H1 (cell line): ENCODE measurements around the gene ARL6IP4. TPM values are rescaled to one million over a fixed set of nuclear protein-coding genes. Genes with fewer than 3 reads are reported as not detected.

ENCODE experiments used
- CTCF ChIA-PET: fragments of 300-600 bp; sonication (Branson Sonifier 250); formaldehyde crosslinking; loops from one replicate; lab custom pipeline; 2021; ENCODE audit not compliant: partially characterized antibody; lab: Charles Lee
- POLR2A ChIA-PET: fragments of 300-600 bp; sonication (Branson Sonifier 250); formaldehyde crosslinking; loops from one replicate; lab custom pipeline; 2021; ENCODE audit warnings: inconsistent platforms; ENCODE audit not compliant: partially characterized antibody; lab: Charles Lee
- DNase-seq, 2 experiments: peaks; one replicate each; pipeline versions ENCODE4 v3.0.0 to v3.0.0-alpha.2; 2010 to 2022; ENCODE audit warnings: low spot score in 2 of 2, low read depth in 1 of 2, mixed read lengths in 1 of 2
- FAIRE-seq: peaks from 2 replicates; lab custom pipeline; 2011; peaks lifted over from hg19 to GRCh38; lab: Jason Lieb, UNC
- H2AFZ ChIP-seq: 2 replicates; pipeline ENCODE4 v1.8.1; 2012; ENCODE audit warnings: low read length, inconsistent platforms
- H2AK5ac ChIP-seq: 2 replicates; pipeline ENCODE4 v1.6.1; 2013; ENCODE audit warnings: low read depth, low read length
- H2BK120ac ChIP-seq: replicated peaks from 2 replicates; pipeline ENCODE3; 2013; ENCODE audit warnings: low read depth, low read length, inconsistent platforms
- H2BK12ac ChIP-seq: 2 replicates; pipeline ENCODE4 v1.6.1; 2013; ENCODE audit warnings: low read depth, low read length
- H2BK15ac ChIP-seq: 2 replicates; pipeline ENCODE4 v1.6.1; 2013; ENCODE audit warnings: low read length
- H2BK20ac ChIP-seq: 2 replicates; pipeline ENCODE4 v1.6.1; 2013; ENCODE audit warnings: low read length
- H2BK5ac ChIP-seq: 2 replicates; pipeline ENCODE4 v1.6.1; 2013; ENCODE audit warnings: low read depth, low read length
- H3K14ac ChIP-seq: 2 replicates; pipeline ENCODE4 v1.6.1; 2013; ENCODE audit warnings: inconsistent platforms; ENCODE audit not compliant: insufficient read length
- H3K18ac ChIP-seq: 2 replicates; pipeline ENCODE4 v1.6.1; 2013; ENCODE audit warnings: low read length; ENCODE audit errors: extremely low read depth
- H3K23ac ChIP-seq: 2 replicates; pipeline ENCODE4 v1.6.1; 2013; ENCODE audit warnings: inconsistent platforms; ENCODE audit not compliant: insufficient read length
- H3K23me2 ChIP-seq: 2 replicates; pipeline ENCODE4 v1.6.1; 2013; ENCODE audit warnings: low read depth, low read length
- H3K27ac ChIP-seq: 2 replicates; pipeline ENCODE4 v1.6.1; 2011; ENCODE audit warnings: low read depth, low read length, inconsistent platforms
- H3K27me3 ChIP-seq, 4 experiments: replicated peaks in 1 of 4; 1 replicate in 1 of 4; 2 replicates in 3 of 4; pipeline versions ENCODE4 v1.6.1 to v1.8.1; 2011 to 2013; ENCODE audit warnings: low read length in 3 of 4, mild to moderate bottlenecking in 3 of 4, inconsistent platforms in 2 of 4, mixed read lengths in 2 of 4, moderate library complexity in 1 of 4; ENCODE audit not compliant: control insufficient read depth in 3 of 4, insufficient read depth in 3 of 4; ENCODE audit errors: extremely low read depth in 1 of 4
- H3K36me3 ChIP-seq, 4 experiments: 2 replicates each; pipeline versions ENCODE4 v1.6.1 to v1.8.1; 2011 to 2013; ENCODE audit warnings: mild to moderate bottlenecking in 4 of 4, low read length in 3 of 4, moderate library complexity in 2 of 4, control low read depth in 1 of 4, inconsistent platforms in 1 of 4; ENCODE audit not compliant: insufficient read depth in 4 of 4, control insufficient read depth in 2 of 4
- H3K4ac ChIP-seq: replicated peaks from 2 replicates; pipeline ENCODE3; 2013; ENCODE audit warnings: low read length, low read depth, mixed read lengths, inconsistent platforms; ENCODE audit not compliant: insufficient read length
- H3K4me1 ChIP-seq, 4 experiments: replicated peaks in 1 of 4; 1 replicate in 1 of 4; 2 replicates in 3 of 4; pipeline versions ENCODE4 v1.6.1 to v1.8.1; 2011 to 2013; ENCODE audit warnings: low read length in 3 of 4, inconsistent platforms in 2 of 4, mixed read lengths in 1 of 4; ENCODE audit not compliant: insufficient read depth in 4 of 4, control insufficient read depth in 3 of 4
- H3K4me2 ChIP-seq, 2 experiments: 2 replicates each; pipeline versions ENCODE4 v1.6.1 to v1.8.1; 2011 to 2013; ENCODE audit warnings: low read depth in 2 of 2, low read length in 2 of 2, control low read depth in 1 of 2, inconsistent platforms in 1 of 2, mild to moderate bottlenecking in 1 of 2; ENCODE audit not compliant: insufficient read depth in 1 of 2
- H3K4me3 ChIP-seq, 4 experiments: fragments of 200-600, 300-600 bp in 1 of 4; sonication (generic), shearing (Covaris generic), sonication (Bioruptor Twin) in 1 of 4; 2 replicates each; pipeline versions ENCODE4 v1.5.1 to v1.8.1; 2011 to 2016; ENCODE audit warnings: low read length in 4 of 4, low read depth in 3 of 4, control low read depth in 2 of 4, inconsistent platforms in 2 of 4, mild to moderate bottlenecking in 2 of 4, mixed read lengths in 1 of 4, moderate library complexity in 1 of 4; ENCODE audit not compliant: insufficient read depth in 2 of 4; ENCODE audit errors: extremely low read depth in 1 of 4
- H3K56ac ChIP-seq: replicated peaks from 2 replicates; pipeline ENCODE3; 2013; ENCODE audit warnings: low read depth, mild to moderate bottlenecking, mixed read lengths, low read length, inconsistent platforms; ENCODE audit not compliant: insufficient read length
- H3K79me1 ChIP-seq: 2 replicates; pipeline ENCODE4 v1.6.1; 2013; ENCODE audit warnings: low read depth, low read length, control low read depth
- H3K79me2 ChIP-seq, 2 experiments: 2 replicates each; pipeline versions ENCODE4 v1.6.1 to v1.8.1; 2012 to 2013; ENCODE audit warnings: low read length in 2 of 2, mild to moderate bottlenecking in 2 of 2, inconsistent platforms in 1 of 2; ENCODE audit not compliant: insufficient read depth in 2 of 2, control insufficient read depth in 1 of 2
- H3K9ac ChIP-seq, 4 experiments: replicated peaks in 1 of 4; 1 replicate in 1 of 4; 2 replicates in 3 of 4; pipeline versions ENCODE4 v1.6.1 to v1.8.1; 2011 to 2013; ENCODE audit warnings: low read depth in 3 of 4, low read length in 3 of 4, control low read depth in 2 of 4, mild to moderate bottlenecking in 2 of 4, moderate library complexity in 2 of 4, inconsistent platforms in 1 of 4; ENCODE audit errors: extremely low read depth in 1 of 4
- H3K9me3 ChIP-seq, 2 experiments: 2 replicates each; pipeline versions ENCODE4 v1.6.1 to v1.8.1; 2012 to 2013; ENCODE audit warnings: mild to moderate bottlenecking in 2 of 2, moderate library complexity in 2 of 2, control low read depth in 1 of 2, inconsistent platforms in 1 of 2, low read depth in 1 of 2, low read length in 1 of 2, mixed read lengths in 1 of 2; ENCODE audit not compliant: insufficient read depth in 2 of 2
- H4K20me1 ChIP-seq, 2 experiments: replicated peaks in 1 of 2; 2 replicates each; pipeline versions ENCODE3 to v1.8.1; 2011 to 2013; ENCODE audit warnings: inconsistent platforms in 2 of 2, low read length in 2 of 2, mild to moderate bottlenecking in 1 of 2; ENCODE audit not compliant: insufficient read depth in 2 of 2, control insufficient read depth in 1 of 2
- H4K5ac ChIP-seq: 2 replicates; pipeline ENCODE4 v1.6.1; 2013; ENCODE audit warnings: low read length, low read depth, mixed read lengths, inconsistent platforms; ENCODE audit not compliant: insufficient read length
- H4K8ac ChIP-seq: 2 replicates; pipeline ENCODE4 v1.8.0; 2013; ENCODE audit warnings: mild to moderate bottlenecking, moderate library complexity, low read length, inconsistent platforms; ENCODE audit not compliant: insufficient read depth; ENCODE audit errors: extremely low read depth
- H4K91ac ChIP-seq: replicated peaks from 2 replicates; pipeline ENCODE3; 2013; ENCODE audit warnings: low read length, mixed read lengths, inconsistent platforms; ENCODE audit not compliant: insufficient read length
- CBX5 ChIP-seq: fragments of 300-800, 300-1000 bp; sonication (generic); IDR thresholded peaks from 2 replicates; pipeline ENCODE4 v1.7.1; 2016; ENCODE audit warnings: antibody characterized with exemption, low read length, low read depth
- FOSL1 ChIP-seq: IDR thresholded peaks from 2 replicates; pipeline ENCODE4 v1.6.1; 2011; ENCODE audit warnings: mild to moderate bottlenecking, low read depth, low read length, moderate library complexity; ENCODE audit not compliant: insufficient read depth
- GABPA ChIP-seq: IDR thresholded peaks from 2 replicates; pipeline ENCODE4 v1.6.1; 2011; ENCODE audit warnings: mild to moderate bottlenecking, low read length, moderate library complexity, borderline replicate concordance; ENCODE audit not compliant: insufficient read depth
- HDAC2 ChIP-seq, 2 experiments: fragments of 300-600 bp in 1 of 2; sonication (generic) in 1 of 2; IDR thresholded peaks; 2 replicates each; pipeline ENCODE4 v1.6.1; 2011 to 2012; ENCODE audit warnings: low read depth in 2 of 2, low read length in 2 of 2, mild to moderate bottlenecking in 2 of 2, moderate library complexity in 2 of 2, borderline replicate concordance in 1 of 2, inconsistent platforms in 1 of 2
- HDAC6 ChIP-seq: IDR thresholded peaks from one replicate; pipeline ENCODE4 v1.7.1; 2012; ENCODE audit warnings: low read depth, mild to moderate bottlenecking, inconsistent platforms, low read length, moderate library complexity
- JUN ChIP-seq: IDR thresholded peaks from 2 replicates; pipeline ENCODE4 v1.6.1; 2011; ENCODE audit warnings: low read depth, mild to moderate bottlenecking, improper control_type of control experiment, low read length
- KDM5A ChIP-seq: fragments of 200-600 bp; IDR thresholded peaks from 2 replicates; pipeline ENCODE4 v1.7.1; 2012; ENCODE audit warnings: mild to moderate bottlenecking, low read length, inconsistent platforms, mixed read lengths
- PHF8 ChIP-seq: fragments of 200-600 bp; sonication (generic); conservative IDR thresholded peaks from 2 replicates; pipeline ENCODE4 v1.7.1; 2012; ENCODE audit warnings: low read depth, mild to moderate bottlenecking, inconsistent platforms, low read length, moderate library complexity
- RBBP5 ChIP-seq: IDR thresholded peaks from 2 replicates; pipeline ENCODE4 v1.7.1; 2012; ENCODE audit warnings: low read depth, mild to moderate bottlenecking, inconsistent platforms, low read length, moderate library complexity, borderline replicate concordance
- RFX5 ChIP-seq: IDR thresholded peaks from 2 replicates; pipeline ENCODE4 v1.6.1; 2011; ENCODE audit warnings: low read depth, low read length, improper control_type of control experiment, borderline replicate concordance
- SIX5 ChIP-seq: IDR thresholded peaks from 2 replicates; pipeline ENCODE4 v1.6.1; 2011; ENCODE audit warnings: mild to moderate bottlenecking, low read depth, low read length
- TBP ChIP-seq: IDR thresholded peaks from 2 replicates; pipeline ENCODE4 v1.6.1; 2011; ENCODE audit warnings: low read depth, low read length, improper control_type of control experiment
- WGBS, 2 experiments: shearing (Covaris generic) in 1 of 2; methylation state at CpG; one replicate each; pipeline versions ENCODE4 v1.1.6 to v1.1.7; 2013 to 2015; ENCODE audit warnings: low lambda C conversion rate in 2 of 2, mixed read lengths in 2 of 2, inconsistent platforms in 1 of 2, low coverage in 1 of 2, missing lambda C conversion rate in 1 of 2; ENCODE audit not compliant: insufficient replicate concordance in 2 of 2, insufficient coverage in 1 of 2, insufficient read length in 1 of 2; ENCODE audit errors: extremely low coverage in 1 of 2, missing lambda C conversion rate in 1 of 2; 5-methylcytosine and 5-hydroxymethylcytosine counted together
- polyA plus RNA-seq, 7 experiments: library from polyadenylated mRNA; depleted of rRNA in 3 of 7; stranded (reverse) in 5 of 7; unstranded in 2 of 7; fragments of >200 nt in 5 of 7; fragments of 200-250 nt in 2 of 7; gene quantifications; 1 replicate in 5 of 7; 2 replicates in 1 of 7; 4 replicates in 1 of 7; pipeline versions ENCODE4 v1.2.1 to v1.2.3, GENCODE V29; 2011 to 2013; ENCODE audit warnings: missing spikeins in 2 of 7, mixed read lengths in 2 of 7
- total RNA-seq: library from RNA; stranded (reverse); fragmentation: NEBNext Ultra II Directional; extraction: Animal tissue kit (Norgen Biotek cat#: 25700); gene quantifications from 2 replicates; pipeline ENCODE4 v1.2.1, GENCODE V29; 2021
- TF ChIP-seq, protein P1 (sequence below): IDR thresholded peaks from 2 replicates; pipeline ENCODE4 v1.6.1; 2011; ENCODE audit warnings: low read depth, mild to moderate bottlenecking, low read length; ENCODE audit not compliant: insufficient read depth

The ARL6IP4 gene
- total and polyA plus RNA-seq, 2 of the 8 experiments (the other 6 are each of a cell fraction or from before 2014, with no cell fraction given) = 76.4 to 109 TPM

DNA sequence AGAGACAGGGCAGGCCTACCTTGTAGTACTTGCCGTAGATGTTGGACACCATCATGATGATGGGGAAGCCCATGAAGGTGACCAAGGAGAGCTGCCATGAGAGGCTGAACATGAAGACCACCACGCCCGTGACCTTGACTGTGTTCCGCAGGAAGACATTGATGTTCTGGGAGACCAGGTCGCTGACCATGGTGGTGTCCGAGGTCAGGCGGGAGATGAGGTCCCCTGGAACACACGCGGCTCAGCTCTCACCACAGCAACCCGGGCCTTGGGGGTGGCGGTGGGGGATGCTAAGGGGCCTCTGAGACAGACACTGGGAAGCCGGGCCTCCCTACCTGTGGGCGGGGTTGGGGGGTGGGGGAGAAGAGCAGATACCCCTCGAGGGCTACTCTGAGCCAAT lies 31.9 kb upstream of the ARL6IP4 start:
- ChIA-PET CTCF (interaction anchor here (0.7 to 21.5 kb wide), 5 partner anchors 11 to 101 kb away, joined by 3 to 473 read pairs (median 4); no protein-coding TSS in a partner anchor), POLR2A (interaction anchor here (1.2 to 1.3 kb wide), 2 partner anchors 69 to 77 kb away, joined by 4 read pairs; no protein-coding TSS in a partner anchor)
- H3K9me3 ChIP-seq = no peaks in the 10 kb centered on the region
- no peaks in the 10 kb centered on the region for H3K79me1 ChIP-seq
- no peaks in the 10 kb centered on the region for H3K4me1 ChIP-seq
- H4K5ac ChIP-seq = no peak overlapping the region
- H2AK5ac ChIP-seq = no peak overlapping the region
- no peak overlapping the region for H3K56ac ChIP-seq
- H4K20me1 ChIP-seq = peaks cover 3 to 12% of the 10 kb centered on the region in 2 experiments
- no peak overlapping the region for H3K4ac ChIP-seq
- no peak for FAIRE-seq
- no peak overlapping the region for H2BK12ac ChIP-seq
- H3K36me3 ChIP-seq = no peaks in the 10 kb centered on the region
- H3K14ac ChIP-seq = no peak overlapping the region
- no peak overlapping the region for H3K18ac ChIP-seq
- H2BK15ac ChIP-seq = no peak overlapping the region
- no peak overlapping the region for H2BK5ac ChIP-seq
- WGBS, 2 experiments = 91% methylated on average over 11 of the region's 14 CpGs; no CpG with 5 or more reads in 1 of the 2 experiments
- no peak overlapping the region for H3K4me2 ChIP-seq
- no peaks in the 10 kb centered on the region for H3K79me2 ChIP-seq
- H3K23me2 ChIP-seq = no peaks in the 10 kb centered on the region
- no peak overlapping the region for H3K27ac ChIP-seq
- H4K8ac ChIP-seq = no peak overlapping the region
- H4K91ac ChIP-seq = no peak overlapping the region
- H3K4me3 ChIP-seq = no peak overlapping the region
- H3K23ac ChIP-seq = no peak overlapping the region
- H2AFZ ChIP-seq = no peak overlapping the region
- H2BK120ac ChIP-seq = no peak overlapping the region
- no peak for DNase-seq
- no peak overlapping the region for H2BK20ac ChIP-seq
- no peak overlapping the region for H3K9ac ChIP-seq
- TF ChIP-seq RFX5 = no peak
- no peak for TF ChIP-seq RBBP5
- no peak for TF ChIP-seq CBX5
- no peak for TF ChIP-seq SIX5
- no peak for TF ChIP-seq HDAC6
- no peak for TF ChIP-seq KDM5A
- TF ChIP-seq HDAC2 (IDR thresholded peaks at IDR 0.05; ENCODE audit: borderline replicate concordance in 1 of 2, low read depth in 2 of 2, low read length in 2 of 2) = no peak
- TF ChIP-seq JUN = no peak
- no peak for TF ChIP-seq PHF8
- TF ChIP-seq, protein P1, sequence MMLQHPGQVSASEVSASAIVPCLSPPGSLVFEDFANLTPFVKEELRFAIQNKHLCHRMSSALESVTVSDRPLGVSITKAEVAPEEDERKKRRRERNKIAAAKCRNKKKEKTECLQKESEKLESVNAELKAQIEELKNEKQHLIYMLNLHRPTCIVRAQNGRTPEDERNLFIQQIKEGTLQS = no peak
- TF ChIP-seq FOSL1 = no peak
- no peak for TF ChIP-seq GABPA
- no peak for TF ChIP-seq TBP
- TF ChIP-seq, all 59 proteins: peak for 0
- H3K27me3 ChIP-seq = no peaks in the 10 kb centered on the region
